Stimulated activated CD8-positive, alpha-beta memory T cell treated with anti-CD3 and anti-CD28 coated beads, Interleukin-15, amount 100 ng/mL, for 1 hour (primary cell): ENCODE measurements around the gene SEMA3A.

ENCODE experiments used
- DNase-seq: peaks from one replicate; pipeline ENCODE4 v3.0.0-alpha.2; 2020; ENCODE audit warnings: low read depth

The SEMA3A gene

DNA sequence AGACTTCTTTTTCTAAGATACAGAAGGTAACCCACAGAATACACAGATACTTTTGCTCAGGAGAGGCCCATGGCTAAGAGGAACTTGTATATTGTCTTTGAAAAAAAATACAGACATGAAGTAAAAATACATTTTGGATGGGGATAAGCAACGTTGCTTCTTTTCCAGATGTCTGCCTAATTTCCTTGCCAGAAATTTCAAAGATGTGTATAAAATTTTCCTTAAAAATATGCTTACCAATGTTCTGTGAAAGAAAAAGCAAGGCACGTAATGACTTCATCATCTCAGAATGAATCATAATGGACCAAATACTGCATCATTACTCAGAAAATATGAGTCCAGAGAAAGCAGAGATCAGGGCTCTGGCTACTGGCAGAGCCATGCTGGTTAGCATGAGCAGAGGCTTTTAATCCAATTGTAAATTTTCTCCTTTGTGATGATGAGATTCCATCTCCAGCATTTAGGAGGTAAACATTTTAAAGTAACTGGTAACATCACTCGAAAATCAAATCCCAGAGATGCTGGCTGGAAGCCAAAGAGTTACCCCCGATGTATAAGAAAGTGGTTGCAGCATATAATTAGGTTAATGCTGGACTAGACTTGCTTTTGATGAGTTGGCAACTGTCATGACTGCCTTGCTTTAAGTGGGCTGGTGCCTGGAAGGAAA is 272.5 kb downstream of the SEMA3A start:
- no peak for DNase-seq

- DNase-seq, result no peak
Observed at GRCh38 chr7:83921271-83921940, 273.2 kb downstream of the SEMA3A start.

GRCh38 chr7:83918142-83918541 is 276.4 kb downstream of the SEMA3A start:
- DNase-seq, result no peak

GRCh38 chr7:83913174-83913573 is 281.4 kb downstream of the SEMA3A start:
- no peak for DNase-seq

- no peak for DNase-seq
Observed at GRCh38 chr7:83908526-83908925, 286.1 kb downstream of the SEMA3A start.
